Mucosa of rectum (tissue), 2 donors: ENCODE data around the gene USH2A.

Experiments
- H3K27ac ChIP-seq, 2 donors: one replicate each; pipeline ENCODE4 v1.7.0; 2013; ENCODE audit warnings: inconsistent platforms in 2 of 2, low read depth in 2 of 2, low read length in 2 of 2
- H3K27me3 ChIP-seq, 2 donors: one replicate each; pipeline ENCODE4 v1.7.0; 2013; ENCODE audit warnings: low read length in 2 of 2; ENCODE audit not compliant: control insufficient read depth in 2 of 2, insufficient read depth in 2 of 2
- H3K36me3 ChIP-seq, 2 donors: one replicate each; pipeline ENCODE4 v1.7.0; 2013; ENCODE audit warnings: low read length in 2 of 2; ENCODE audit not compliant: control insufficient read depth in 2 of 2, insufficient read depth in 2 of 2
- H3K4me1 ChIP-seq, 2 donors: one replicate each; pipeline ENCODE4 v1.7.0; 2013; ENCODE audit warnings: low read length in 2 of 2, mild to moderate bottlenecking in 1 of 2; ENCODE audit not compliant: control insufficient read depth in 2 of 2, insufficient read depth in 2 of 2
- H3K4me3 ChIP-seq, 2 donors: one replicate each; pipeline ENCODE4 v1.7.0; 2013; ENCODE audit warnings: low read length in 2 of 2
- H3K9ac ChIP-seq, 2 donors: one replicate each; pipeline ENCODE4 v1.7.0; 2013; ENCODE audit warnings: low read length in 2 of 2, low read depth in 1 of 2, mild to moderate bottlenecking in 1 of 2
- H3K9me3 ChIP-seq, 2 donors: one replicate each; pipeline ENCODE4 v1.7.0; 2013; ENCODE audit warnings: low read length in 2 of 2; ENCODE audit not compliant: control insufficient read depth in 2 of 2
- donor health status: healthy.
- donor health status: Normal muscosa, but diverticular disease.

The USH2A gene

DNA sequence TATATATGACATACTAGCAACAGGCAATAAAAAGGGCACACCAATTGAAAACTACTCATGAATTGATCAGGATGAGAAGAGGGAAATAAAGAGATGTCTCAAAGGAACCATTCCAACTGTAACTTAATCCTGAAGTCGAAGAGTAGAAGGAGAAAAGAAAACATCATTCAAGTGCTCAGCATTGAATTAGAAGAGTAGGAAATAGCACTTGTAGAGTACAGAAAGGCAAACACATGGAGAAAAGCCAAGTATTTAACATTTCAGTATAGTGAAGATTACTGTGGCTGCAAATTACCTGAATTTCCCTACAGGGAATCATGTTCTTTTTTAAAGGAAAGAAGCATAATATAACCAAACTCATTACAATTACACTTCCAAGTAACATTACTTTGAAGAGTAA, 651.1 kb downstream of the USH2A start:
- H3K9ac ChIP-seq: no peak overlapping the region
- no peaks in the 10 kb centered on the region for H3K4me1 ChIP-seq

DNA sequence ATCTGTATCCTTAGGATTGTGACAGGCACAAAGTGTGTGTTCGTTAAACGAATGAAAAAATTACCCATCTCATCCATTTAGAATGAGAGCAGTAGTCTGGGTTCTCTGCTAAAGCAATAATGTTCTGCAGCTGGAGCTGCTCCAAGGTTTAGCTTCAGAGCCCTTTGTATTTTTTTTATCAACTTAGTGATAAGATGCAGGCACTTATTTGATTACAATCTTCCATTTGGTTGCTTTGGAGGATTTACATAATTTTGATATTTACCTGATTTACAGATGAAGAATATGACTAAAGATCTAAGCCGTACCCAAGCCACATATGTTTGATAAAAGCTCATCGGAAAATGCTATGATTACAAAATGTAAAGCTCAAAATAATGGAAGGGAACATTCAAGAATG, 654.9 kb downstream of the USH2A start:
- no peaks in the 10 kb centered on the region for H3K4me1 ChIP-seq
- no peaks in the 10 kb centered on the region for H3K27me3 ChIP-seq
- no peaks in the 10 kb centered on the region for H3K9me3 ChIP-seq
- H3K36me3 ChIP-seq: no peaks in the 10 kb centered on the region
- H3K4me3 ChIP-seq: no peak overlapping the region
- H3K27ac ChIP-seq: no peak overlapping the region
- no peak overlapping the region for H3K9ac ChIP-seq

More for the DNA sequence above, 651.1 kb downstream of the USH2A start:
- Histone ChIP-seq H3K9me3 (no peaks in the 10 kb centered on the region), H3K27me3 (no peaks in the 10 kb centered on the region), H3K36me3 (no peaks in the 10 kb centered on the region), H3K4me3 (no peak overlapping the region), H3K27ac (no peak overlapping the region)

DNA sequence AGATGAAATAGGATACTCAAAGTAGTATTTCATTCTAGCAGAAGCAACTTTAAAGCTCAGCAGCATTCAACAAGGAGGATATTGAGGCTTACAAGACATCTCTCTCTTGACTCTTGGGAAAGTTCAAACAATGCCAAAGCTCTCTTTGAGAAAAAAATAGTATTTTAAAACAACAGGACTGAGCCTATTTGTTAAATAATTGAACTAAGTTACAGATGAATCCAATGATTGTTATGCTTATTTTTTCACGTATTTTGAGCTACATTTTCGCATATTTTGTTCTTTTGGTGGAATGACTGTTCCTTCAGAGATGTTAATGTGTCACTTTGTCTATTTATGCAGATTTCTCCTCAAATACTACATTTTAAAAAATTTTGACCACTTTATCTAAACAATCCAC, 655.5 kb downstream of the USH2A start:
- H3K9ac ChIP-seq: no peak overlapping the region

DNA sequence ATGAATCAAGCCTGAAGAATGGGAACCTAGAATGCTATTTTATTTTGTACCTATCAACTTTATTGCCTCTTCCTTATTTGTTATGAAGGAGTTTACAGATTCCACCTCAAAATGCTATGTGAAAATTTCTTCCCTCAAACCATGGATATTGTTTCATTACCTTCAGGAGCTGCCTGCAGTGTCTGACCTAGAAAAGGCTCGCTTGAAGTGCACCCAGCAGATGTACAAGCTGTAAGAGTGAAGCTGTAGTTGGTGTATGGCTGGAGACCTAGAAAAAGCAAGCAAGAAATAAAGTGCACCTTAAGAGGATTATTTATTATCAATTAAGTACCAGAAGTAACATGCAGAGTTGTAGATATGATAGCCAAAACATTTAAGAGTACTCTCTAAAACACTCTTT, 656.7 kb downstream of the USH2A start:
- H3K27ac ChIP-seq: no peak overlapping the region
- H3K9me3 ChIP-seq: no peaks in the 10 kb centered on the region
- H3K36me3 ChIP-seq: no peaks in the 10 kb centered on the region
- H3K4me3 ChIP-seq: no peak overlapping the region
- H3K27me3 ChIP-seq: no peaks in the 10 kb centered on the region
- no peaks in the 10 kb centered on the region for H3K4me1 ChIP-seq
- H3K9ac ChIP-seq: no peak overlapping the region

More for the DNA sequence above, 655.5 kb downstream of the USH2A start:
- no peaks in the 10 kb centered on the region for H3K36me3 ChIP-seq
- no peak overlapping the region for H3K27ac ChIP-seq
- H3K4me3 ChIP-seq: no peak overlapping the region
- H3K27me3 ChIP-seq: no peaks in the 10 kb centered on the region
- H3K9me3 ChIP-seq: no peaks in the 10 kb centered on the region
- no peaks in the 10 kb centered on the region for H3K4me1 ChIP-seq

DNA sequence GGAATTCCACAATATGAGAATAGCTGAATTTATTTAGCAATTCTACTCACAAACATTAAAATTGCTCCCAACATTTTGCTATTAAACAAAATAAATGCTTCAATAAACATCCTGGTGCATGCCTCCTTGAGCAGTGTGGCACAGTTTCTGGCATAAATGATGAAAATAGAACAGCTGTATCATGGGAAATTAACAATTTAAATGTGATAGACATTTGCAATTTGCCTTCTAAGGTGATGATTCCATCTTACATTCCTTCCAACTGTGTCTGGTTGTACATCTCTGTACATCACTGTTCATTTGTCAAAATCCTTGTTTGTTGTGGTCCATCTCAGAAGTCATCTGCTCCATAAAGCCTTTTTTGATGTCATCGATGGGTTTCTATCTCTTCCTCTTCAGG, 657.4 kb downstream of the USH2A start:
- Histone ChIP-seq H3K36me3 (no peaks in the 10 kb centered on the region), H3K27me3 (no peaks in the 10 kb centered on the region), H3K4me3 (no peak overlapping the region), H3K9me3 (no peaks in the 10 kb centered on the region), H3K9ac (no peak overlapping the region), H3K27ac (no peak overlapping the region), H3K4me1 (no peaks in the 10 kb centered on the region)

DNA sequence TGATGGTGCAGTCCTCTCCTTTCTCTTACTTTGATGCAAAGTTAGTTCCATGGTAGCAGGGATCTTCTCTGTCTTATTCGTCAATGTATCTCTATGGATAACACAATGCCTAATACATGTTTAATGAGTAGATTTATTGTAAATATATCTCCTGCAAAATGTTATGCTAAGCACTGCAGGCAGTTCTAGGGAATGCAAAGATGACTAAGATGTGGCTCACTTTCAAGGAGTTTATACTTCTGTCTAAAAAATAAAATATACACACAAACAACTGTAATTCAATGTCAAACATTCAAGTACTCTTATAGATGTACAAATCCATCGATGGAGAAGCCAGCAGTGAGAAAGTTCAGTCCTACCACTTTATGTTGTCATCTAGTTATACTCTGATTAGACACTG, 661.8 kb downstream of the USH2A start:
- H3K4me1 ChIP-seq: no peaks in the 10 kb centered on the region
- H3K27ac ChIP-seq: no peak overlapping the region
- no peak overlapping the region for H3K4me3 ChIP-seq
- no peak overlapping the region for H3K9ac ChIP-seq
- H3K27me3 ChIP-seq: no peaks in the 10 kb centered on the region
- no peaks in the 10 kb centered on the region for H3K9me3 ChIP-seq
- no peaks in the 10 kb centered on the region for H3K36me3 ChIP-seq

DNA sequence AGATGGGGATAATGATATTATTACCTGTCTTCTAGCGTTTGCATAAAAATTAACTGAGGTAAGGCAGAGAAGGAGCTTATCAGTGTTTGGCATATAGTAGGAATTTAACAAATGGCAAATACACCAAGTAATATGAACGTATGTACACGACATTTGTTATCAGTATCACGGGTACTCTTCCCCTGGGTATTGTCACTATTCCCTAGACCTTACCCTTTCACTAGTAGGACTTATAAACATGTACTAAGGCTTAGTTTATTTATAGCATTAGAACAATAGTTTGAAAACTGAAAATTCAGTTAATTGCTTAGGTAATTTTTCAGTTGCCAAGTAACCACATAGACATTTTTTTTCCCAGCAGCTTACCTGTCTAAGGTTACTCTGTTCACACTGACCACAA, 669.1 kb downstream of the USH2A start:
- H3K4me3 ChIP-seq: no peak overlapping the region
- H3K27ac ChIP-seq: no peak overlapping the region
- H3K9ac ChIP-seq: no peak overlapping the region
- H3K9me3 ChIP-seq: no peaks in the 10 kb centered on the region
- no peaks in the 10 kb centered on the region for H3K36me3 ChIP-seq
- no peaks in the 10 kb centered on the region for H3K27me3 ChIP-seq
- H3K4me1 ChIP-seq: no peaks in the 10 kb centered on the region

DNA sequence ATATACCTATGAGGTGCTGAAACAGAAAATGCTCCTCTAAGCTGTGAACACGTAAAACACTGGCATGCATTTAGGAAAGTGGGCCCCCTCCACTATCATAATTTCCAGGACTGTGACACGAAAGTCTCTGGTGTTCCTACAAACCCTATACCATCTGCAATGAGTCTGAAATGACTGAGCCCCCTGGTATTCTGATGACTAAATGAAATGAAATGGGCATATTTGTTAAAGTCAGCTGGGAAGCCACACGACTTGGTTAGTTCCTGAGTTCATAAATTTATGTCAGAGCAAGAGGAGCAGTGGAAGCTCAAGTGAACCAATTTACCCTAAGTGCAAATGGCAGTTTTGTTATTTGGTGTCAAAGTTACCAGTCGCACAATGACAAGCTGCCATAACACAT, 673.8 kb downstream of the USH2A start:
- H3K4me1 ChIP-seq: no peaks in the 10 kb centered on the region
- H3K36me3 ChIP-seq: no peaks in the 10 kb centered on the region
- H3K27ac ChIP-seq: no peak overlapping the region
- H3K9ac ChIP-seq: no peak overlapping the region
- H3K4me3 ChIP-seq: no peak overlapping the region
- no peaks in the 10 kb centered on the region for H3K9me3 ChIP-seq
- H3K27me3 ChIP-seq: no peaks in the 10 kb centered on the region

DNA sequence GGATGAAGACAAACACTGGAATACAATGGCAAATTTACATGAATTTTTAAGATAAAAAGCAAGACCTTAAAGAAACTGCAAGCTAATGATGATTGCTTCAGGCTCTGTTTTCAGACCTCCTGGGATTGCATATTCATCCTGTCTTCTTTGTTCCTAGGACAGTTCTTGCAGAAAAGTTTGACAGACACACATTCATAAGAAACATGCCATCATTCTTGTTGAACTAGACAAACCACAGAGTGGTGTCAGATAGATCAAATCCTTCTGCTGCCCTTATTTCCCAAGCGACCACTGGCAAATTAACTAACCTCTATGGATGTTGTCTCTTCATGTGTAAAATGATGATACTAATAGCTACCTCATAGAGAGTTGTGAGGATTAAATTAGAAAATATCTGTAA, 674.8 kb downstream of the USH2A start:
- Histone ChIP-seq H3K27me3 (no peaks in the 10 kb centered on the region), H3K4me3 (no peak overlapping the region), H3K27ac (no peak overlapping the region), H3K9ac (no peak overlapping the region), H3K9me3 (no peaks in the 10 kb centered on the region), H3K4me1 (no peaks in the 10 kb centered on the region), H3K36me3 (no peaks in the 10 kb centered on the region)

DNA sequence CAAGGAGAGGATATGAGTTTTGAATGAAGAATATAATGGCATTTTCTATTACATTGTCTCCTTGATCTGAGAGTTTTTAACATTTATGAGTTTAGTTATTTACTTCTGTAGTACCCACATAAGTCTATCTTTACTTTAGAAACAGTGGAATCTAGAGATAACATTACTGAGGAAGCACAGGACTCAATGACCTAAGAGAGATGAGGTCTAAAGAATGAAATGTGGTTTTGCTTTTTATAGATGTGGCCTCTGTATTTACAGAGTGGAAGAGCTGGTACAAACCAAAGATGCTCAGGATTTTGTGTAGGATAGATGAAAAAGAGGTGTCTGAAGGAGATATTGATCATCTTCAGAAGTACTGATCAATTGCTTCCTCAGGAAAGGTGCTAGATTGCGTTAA, 678.8 kb downstream of the USH2A start:
- Histone ChIP-seq H3K4me3 (no peak overlapping the region), H3K27me3 (no peaks in the 10 kb centered on the region), H3K36me3 (no peaks in the 10 kb centered on the region), H3K4me1 (no peaks in the 10 kb centered on the region), H3K27ac (no peak overlapping the region), H3K9me3 (no peaks in the 10 kb centered on the region), H3K9ac (no peak overlapping the region)

DNA sequence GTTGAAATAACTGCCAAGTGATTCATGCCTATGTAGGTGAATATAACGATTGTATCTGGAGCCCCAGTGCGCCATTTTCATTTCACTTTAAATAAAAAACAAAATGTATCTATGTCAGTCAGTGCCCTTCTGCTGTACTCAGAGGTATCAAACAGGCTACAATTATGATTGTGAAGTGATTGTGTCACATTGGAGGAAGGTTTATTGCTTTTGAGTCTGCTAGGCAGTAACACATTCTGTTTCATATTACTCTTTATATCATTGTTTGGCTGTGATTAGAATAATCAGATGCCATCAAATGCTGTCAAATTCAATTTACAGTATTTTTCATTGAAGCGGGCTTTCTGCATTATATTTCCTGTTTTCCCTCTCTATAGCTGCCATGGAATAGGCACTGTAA, 684.2 kb downstream of the USH2A start:
- Histone ChIP-seq H3K4me3 (no peak overlapping the region), H3K4me1 (no peaks in the 10 kb centered on the region), H3K27ac (no peak overlapping the region), H3K36me3 (no peaks in the 10 kb centered on the region), H3K9ac (no peak overlapping the region), H3K9me3 (no peaks in the 10 kb centered on the region), H3K27me3 (no peaks in the 10 kb centered on the region)
